Stimulated activated memory B cell treated with anti-CD40 and anti-IgM and Interleukin-4, amounts not matched to agents 10 μg/mL and 1 μg/mL and 100 μg/mL, for 72 hours (primary cell): ENCODE data around the gene CHRDL2.

ENCODE experiments used
- ATAC-seq: fragments of 150-1000 bp; cut with Tn5 transposase; 2 replicates; pipeline ENCODE4 v1.10.0; 2021
- H3K27ac Mint-ChIP-seq: one replicate; pipeline ENCODE4 v1.8.0; 2022; ENCODE audit warnings: mild to moderate bottlenecking, mixed read lengths
- H3K27me3 Mint-ChIP-seq: one replicate; pipeline ENCODE4 v1.8.0; 2022; ENCODE audit warnings: mixed read lengths
- H3K36me3 Mint-ChIP-seq: one replicate; pipeline ENCODE4 v1.8.0; 2022; ENCODE audit warnings: mixed read lengths
- H3K4me1 Mint-ChIP-seq: one replicate; pipeline ENCODE4 v1.8.0; 2022; ENCODE audit warnings: mixed read lengths
- H3K4me3 Mint-ChIP-seq: one replicate; pipeline ENCODE4 v1.8.0; 2022; ENCODE audit warnings: mild to moderate bottlenecking, moderate library complexity, mixed read lengths
- H3K9me3 Mint-ChIP-seq: one replicate; pipeline ENCODE4 v1.8.0; 2022; ENCODE audit warnings: mixed read lengths

Gene CHRDL2

DNA sequence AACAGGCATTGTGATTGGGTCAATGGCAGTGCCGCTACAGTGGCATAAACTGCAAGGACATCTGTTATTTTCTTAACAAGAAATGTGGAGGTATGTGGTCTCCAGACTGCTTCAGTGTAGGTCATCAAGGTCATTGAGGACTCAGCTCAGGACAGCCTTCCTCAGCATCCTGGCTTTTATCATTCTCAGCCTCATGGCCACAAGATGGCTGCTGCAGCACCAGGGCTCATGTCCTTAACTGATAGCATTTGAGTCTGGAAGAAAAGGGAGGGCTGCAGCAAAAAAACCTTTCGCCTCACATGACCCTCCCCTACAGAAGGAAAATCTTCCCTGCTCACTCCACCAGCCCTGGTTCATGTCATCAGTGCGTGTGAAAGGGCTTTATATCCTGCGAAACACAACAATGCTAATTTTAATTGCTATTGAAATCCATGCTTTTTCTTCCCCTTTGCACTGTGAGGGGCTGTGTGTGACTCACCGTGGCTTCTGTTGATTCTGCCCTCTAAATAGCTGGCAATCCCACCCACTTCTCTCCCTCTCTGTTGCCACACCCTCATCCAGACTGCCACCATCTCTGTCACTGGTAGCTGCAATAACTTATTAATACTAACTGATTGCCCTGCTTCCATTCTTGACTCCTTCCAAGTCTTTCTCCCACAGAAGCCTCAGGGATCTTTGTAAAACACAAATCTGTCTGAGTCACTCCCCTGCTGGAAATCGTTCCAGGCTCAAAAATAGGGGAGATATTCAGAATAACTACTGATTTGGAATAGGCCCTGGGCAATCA, 43.8 kb downstream of the CHRDL2 start:
- Mint-ChIP-seq H3K4me1 (no peaks in the 10 kb centered on the region), H3K9me3 (peaks cover 4% of the 10 kb centered on the region), H3K4me3 (no peak overlapping the region), H3K27me3 (peaks cover 17% of the 10 kb centered on the region), H3K36me3 (no peaks in the 10 kb centered on the region), H3K27ac (no peak overlapping the region)
- ATAC-seq: no peak

DNA sequence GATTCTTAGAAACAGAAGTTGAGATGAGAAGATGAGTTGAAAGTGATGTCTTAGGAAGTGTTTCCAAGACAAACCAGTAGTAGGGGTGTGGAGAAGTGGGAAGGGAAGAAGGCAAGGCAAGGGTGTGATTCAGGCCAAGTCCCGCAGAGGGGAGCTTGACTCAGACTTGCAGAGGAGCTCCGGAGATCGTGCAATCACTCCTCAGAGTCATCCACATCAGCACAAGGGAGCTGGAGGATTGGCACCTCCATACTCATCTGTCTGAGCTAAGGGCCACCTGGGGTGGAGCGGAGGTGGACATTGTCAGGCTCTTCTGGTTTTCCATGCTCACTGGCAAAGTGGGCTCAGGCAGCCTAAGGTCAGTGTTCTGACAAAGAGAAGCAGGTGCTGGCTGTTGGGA, 44.4 kb downstream of the CHRDL2 start:
- Mint-ChIP-seq H3K4me3 (no peak overlapping the region), H3K9me3 (peaks cover 4% of the 10 kb centered on the region), H3K27ac (no peak overlapping the region), H3K27me3 (peaks cover 24% of the 10 kb centered on the region), H3K4me1 (no peaks in the 10 kb centered on the region), H3K36me3 (no peaks in the 10 kb centered on the region)
- ATAC-seq: no peak

DNA sequence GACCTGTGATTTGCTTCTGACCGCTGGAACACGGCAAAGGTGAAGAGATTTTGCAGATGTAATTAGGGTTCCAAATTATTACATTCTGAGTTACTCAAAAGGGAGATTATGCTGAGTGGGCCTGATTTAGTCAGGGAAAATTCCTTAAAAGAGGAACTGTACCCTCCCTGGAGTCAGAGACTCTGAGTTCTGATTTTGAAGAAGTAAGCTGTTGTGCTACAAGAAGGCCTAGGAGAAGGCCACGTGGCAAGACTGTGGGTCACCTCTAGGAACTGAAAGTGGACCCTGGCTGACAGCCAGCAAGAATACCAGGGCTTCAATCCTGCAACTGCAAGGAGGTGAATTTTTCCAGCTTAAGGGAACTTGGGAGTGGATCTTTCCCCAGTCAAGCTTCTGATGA, 45.3 kb downstream of the CHRDL2 start:
- ATAC-seq: peak; percentile 46
- Mint-ChIP-seq H3K36me3 (no peaks in the 10 kb centered on the region), H3K4me3 (no peak overlapping the region), H3K4me1 (no peaks in the 10 kb centered on the region), H3K27me3 (peaks cover 31% of the 10 kb centered on the region), H3K27ac (no peak overlapping the region), H3K9me3 (peaks cover 4% of the 10 kb centered on the region)

DNA sequence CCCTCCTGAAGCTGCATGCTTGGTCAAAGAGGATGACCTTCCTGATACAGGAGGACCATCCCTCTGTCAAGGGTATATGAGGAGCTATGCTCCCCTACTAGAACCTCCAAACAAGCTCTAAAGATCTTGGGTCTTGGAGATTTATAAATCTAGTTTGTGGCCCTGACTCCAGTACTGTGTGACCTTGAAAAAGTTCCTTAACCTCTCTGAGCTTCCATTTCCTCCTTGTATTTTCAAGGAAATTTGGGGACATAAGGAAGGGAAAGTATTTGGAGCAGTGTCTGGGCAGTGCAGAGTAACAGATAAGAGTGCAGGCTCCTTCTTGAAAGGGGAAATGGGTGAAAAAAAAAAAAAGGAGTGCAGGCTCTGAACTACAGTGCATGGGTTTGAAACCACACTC, 45.9 kb downstream of the CHRDL2 start:
- ATAC-seq: no peak
- Mint-ChIP-seq H3K4me3 (no peak overlapping the region), H3K27ac (no peak overlapping the region), H3K4me1 (no peaks in the 10 kb centered on the region), H3K27me3 (peaks cover 37% of the 10 kb centered on the region), H3K36me3 (no peaks in the 10 kb centered on the region), H3K9me3 (peaks cover 4% of the 10 kb centered on the region)

DNA sequence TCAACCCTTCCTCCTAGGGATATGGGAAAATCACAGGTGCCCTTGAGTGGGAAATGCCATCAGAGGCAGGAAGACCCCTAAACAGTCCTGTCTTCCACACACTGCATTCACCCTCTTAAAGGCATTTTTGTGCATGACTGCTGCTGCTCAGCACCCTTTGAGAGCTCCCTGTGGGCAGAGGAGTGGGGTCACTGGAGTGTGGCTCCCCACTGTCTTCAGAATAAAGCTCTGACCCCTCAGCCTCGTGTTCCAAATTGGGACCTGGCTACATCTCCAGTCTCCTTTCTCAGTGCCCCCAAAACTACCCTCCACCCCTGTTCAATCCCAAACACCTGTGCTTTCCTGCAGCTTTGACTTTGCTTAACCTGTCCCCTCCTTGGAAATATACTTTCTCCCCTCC, 46.6 kb downstream of the CHRDL2 start:
- Mint-ChIP-seq H3K9me3 (peaks cover 4% of the 10 kb centered on the region), H3K4me3 (no peak overlapping the region), H3K36me3 (no peaks in the 10 kb centered on the region), H3K4me1 (no peaks in the 10 kb centered on the region), H3K27me3 (peaks cover 43% of the 10 kb centered on the region), H3K27ac (no peak overlapping the region)
- ATAC-seq: no peak

DNA sequence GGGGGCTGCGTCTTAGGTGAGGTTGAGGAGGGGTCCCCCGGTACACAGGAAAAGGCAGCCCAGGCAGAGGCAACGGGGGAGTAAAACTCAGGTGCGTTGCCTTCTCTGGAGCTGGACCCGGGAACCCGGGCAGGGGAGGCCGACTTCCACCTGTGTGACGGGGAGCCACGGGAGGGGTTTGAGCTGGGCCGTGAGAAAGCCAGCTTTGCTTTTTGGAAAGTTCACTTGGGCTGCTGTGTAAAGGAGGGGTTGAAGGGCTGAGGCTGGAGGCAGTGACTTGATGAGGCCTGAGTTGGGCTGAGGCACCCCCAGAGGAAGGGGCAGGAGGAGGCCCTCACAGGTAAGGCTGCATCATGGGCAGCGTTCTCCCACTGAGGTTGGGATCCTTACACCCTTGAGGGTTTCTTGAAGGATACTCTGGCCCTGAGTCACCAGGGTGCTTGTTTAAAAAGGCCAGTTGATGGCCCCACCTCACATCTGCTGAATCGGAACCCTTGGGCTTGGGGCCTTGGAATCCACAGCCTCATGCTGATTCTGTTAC, 47.2 kb downstream of the CHRDL2 start:
- peaks cover 44% of the 10 kb centered on the region for H3K27me3 Mint-ChIP-seq
- H3K4me3 Mint-ChIP-seq: no peak overlapping the region
- no peaks in the 10 kb centered on the region for H3K36me3 Mint-ChIP-seq
- no peaks in the 10 kb centered on the region for H3K4me1 Mint-ChIP-seq
- no peak for ATAC-seq
- peaks cover 4% of the 10 kb centered on the region for H3K9me3 Mint-ChIP-seq
- H3K27ac Mint-ChIP-seq: no peak overlapping the region

DNA sequence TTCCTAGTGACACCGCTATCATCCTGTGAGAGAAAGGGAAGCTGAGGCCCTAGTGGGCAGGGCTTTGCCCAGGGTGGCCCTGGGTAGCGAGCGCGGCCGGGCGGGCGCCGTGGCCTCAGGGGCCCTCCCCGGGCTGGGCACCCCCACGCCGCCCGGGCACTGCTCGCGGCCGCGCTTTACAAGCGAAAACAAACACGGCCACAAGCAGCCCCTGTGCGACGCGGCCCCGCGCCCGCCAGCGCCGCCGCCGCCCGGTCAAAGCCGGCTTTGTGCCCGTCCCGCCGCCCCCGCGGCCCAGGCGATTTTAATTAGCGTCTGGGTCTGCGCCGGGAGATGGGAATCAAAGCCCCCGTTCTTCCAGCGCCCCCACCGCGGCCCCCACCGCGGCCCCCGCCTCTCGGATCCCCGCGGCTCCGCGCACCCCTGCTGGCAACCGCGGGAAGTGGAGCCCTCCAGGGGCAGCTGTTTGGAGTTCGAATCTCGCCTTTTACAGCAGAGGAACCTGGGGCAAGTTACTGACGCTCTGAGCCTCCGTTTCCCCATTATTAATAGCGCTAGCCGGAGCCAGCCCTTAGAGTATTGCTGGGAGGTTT, 47.9 kb downstream of the CHRDL2 start:
- Mint-ChIP-seq H3K36me3 (no peaks in the 10 kb centered on the region), H3K4me3 (no peak overlapping the region), H3K27ac (no peak overlapping the region), H3K9me3 (peaks cover 4% of the 10 kb centered on the region), H3K27me3 (peaks cover 44% of the 10 kb centered on the region), H3K4me1 (no peaks in the 10 kb centered on the region)
- ATAC-seq: no peak

DNA sequence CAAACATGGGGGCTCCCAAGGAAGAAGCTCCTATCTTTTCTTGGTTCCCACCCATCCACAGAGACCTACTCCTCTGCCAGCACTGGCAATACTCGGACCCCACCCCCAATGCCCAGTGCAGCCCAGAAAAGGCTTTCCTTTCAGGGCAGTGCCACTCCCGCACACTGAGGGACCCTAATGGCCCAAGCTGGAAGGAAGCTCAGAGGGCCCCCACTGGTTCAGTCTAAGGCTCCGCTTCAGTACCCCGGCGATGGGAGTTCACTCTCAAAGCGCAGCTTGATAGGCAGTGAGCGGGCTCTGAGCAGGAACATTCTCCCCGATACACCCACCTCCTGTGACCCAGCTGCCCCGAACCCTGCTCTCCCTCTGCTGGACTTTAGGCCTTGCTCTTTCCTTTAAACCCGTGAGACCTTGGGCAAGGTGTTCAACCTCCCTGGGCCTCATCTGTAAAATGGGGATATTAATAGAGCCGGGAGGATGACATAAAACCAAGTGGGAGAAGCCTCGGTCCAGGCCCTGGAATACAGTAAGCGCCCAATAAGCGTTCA, 48.4 kb downstream of the CHRDL2 start:
- no peaks in the 10 kb centered on the region for H3K36me3 Mint-ChIP-seq
- ATAC-seq: no peak
- H3K27ac Mint-ChIP-seq: no peak overlapping the region
- no peak overlapping the region for H3K4me3 Mint-ChIP-seq
- no peaks in the 10 kb centered on the region for H3K4me1 Mint-ChIP-seq
- H3K27me3 Mint-ChIP-seq: peaks cover 44% of the 10 kb centered on the region
- peaks cover 4% of the 10 kb centered on the region for H3K9me3 Mint-ChIP-seq

GRCh38 chr11:74681686-74682651, 49.3 kb downstream of the CHRDL2 start:
- Mint-ChIP-seq H3K27me3 (peaks cover 44% of the 10 kb centered on the region), H3K27ac (no peak overlapping the region), H3K9me3 (peaks cover 4% of the 10 kb centered on the region), H3K4me1 (no peaks in the 10 kb centered on the region), H3K36me3 (no peaks in the 10 kb centered on the region), H3K4me3 (no peak overlapping the region)
- no peak for ATAC-seq

DNA sequence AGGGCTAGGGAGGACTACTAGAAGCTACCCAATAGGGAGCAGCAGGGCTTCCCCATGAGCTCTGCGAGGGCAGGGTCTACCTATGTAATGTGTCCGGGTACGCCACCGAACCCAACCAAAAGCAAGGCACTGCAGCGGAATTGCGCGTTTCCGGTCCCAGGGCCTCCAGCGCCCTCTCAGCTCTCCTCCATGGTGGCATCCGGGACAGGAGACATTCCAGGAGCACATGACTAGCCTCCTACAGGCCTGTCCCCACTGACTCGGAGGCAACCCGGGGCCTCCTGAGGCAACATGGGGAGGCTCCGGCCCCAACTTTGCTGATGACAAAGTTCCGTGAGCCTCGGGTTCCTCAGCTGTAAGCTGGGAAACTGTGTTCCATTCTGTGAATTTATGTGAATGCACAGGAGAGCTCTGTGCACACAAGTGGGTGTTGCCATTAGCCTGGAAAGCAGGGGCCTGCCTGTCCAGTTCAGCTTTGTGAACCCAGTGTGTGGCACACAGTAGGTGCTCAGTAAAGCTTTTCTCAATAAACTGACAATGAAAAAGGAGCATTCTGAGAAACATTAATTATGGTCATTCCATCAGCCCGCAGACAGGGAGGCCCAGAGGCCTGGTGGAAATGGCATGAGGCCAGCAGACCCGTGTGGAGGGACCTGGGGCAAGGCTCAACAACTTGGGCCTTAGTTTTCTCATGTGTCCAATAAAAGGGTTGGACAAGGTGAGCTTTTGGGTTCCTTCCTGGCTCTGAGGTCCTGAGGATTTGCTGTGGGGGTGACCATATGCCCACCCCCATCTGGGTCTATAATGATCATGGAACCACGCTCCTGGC, 50.3 kb downstream of the CHRDL2 start:
- H3K4me3 Mint-ChIP-seq: no peak overlapping the region
- H3K36me3 Mint-ChIP-seq: no peaks in the 10 kb centered on the region
- H3K27ac Mint-ChIP-seq: no peak overlapping the region
- H3K4me1 Mint-ChIP-seq: no peaks in the 10 kb centered on the region
- H3K27me3 Mint-ChIP-seq: peaks cover 44% of the 10 kb centered on the region
- no peaks in the 10 kb centered on the region for H3K9me3 Mint-ChIP-seq
- ATAC-seq: no peak

DNA sequence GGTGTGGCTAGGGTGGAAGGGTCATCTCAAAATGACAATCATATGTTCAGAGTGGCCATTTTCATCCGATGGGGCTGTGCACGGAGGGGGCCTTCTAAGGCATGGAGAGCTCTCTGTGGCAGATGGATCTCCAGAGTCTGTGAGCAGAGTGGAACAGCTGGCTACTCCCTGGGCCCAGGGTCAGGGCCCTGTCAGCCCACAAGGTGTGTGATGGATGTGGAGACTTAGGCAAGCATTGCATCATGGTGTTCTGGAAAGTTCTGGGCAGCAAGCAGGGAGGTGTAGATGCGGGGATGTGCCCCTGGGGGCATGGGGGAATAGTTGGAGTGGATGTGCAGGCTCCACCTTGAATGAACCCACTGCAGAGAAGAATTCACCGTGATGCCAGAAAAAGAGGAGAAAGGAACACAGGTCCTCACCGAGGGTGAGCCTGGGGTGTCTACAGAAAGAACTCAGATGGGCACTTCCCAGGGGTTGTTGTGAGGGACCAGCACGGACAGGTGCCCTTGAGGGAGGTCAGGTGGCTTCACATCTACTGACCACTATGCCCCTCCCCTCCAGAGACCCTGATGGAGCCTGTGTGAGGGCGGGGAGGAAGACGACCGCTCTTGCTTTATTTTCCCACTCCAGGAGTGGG, 51.1 kb downstream of the CHRDL2 start:
- ATAC-seq: no peak
- H3K9me3 Mint-ChIP-seq: no peaks in the 10 kb centered on the region
- no peak overlapping the region for H3K4me3 Mint-ChIP-seq
- H3K36me3 Mint-ChIP-seq: no peaks in the 10 kb centered on the region
- peaks cover 44% of the 10 kb centered on the region for H3K27me3 Mint-ChIP-seq
- H3K27ac Mint-ChIP-seq: no peak overlapping the region
- no peaks in the 10 kb centered on the region for H3K4me1 Mint-ChIP-seq

GRCh38 chr11:74679513-74679865, 51.7 kb downstream of the CHRDL2 start:
- ATAC-seq: no peak
- no peaks in the 10 kb centered on the region for H3K4me1 Mint-ChIP-seq
- H3K36me3 Mint-ChIP-seq: no peaks in the 10 kb centered on the region
- peaks cover 44% of the 10 kb centered on the region for H3K27me3 Mint-ChIP-seq
- H3K27ac Mint-ChIP-seq: no peak overlapping the region
- H3K9me3 Mint-ChIP-seq: no peaks in the 10 kb centered on the region
- H3K4me3 Mint-ChIP-seq: no peak overlapping the region

DNA sequence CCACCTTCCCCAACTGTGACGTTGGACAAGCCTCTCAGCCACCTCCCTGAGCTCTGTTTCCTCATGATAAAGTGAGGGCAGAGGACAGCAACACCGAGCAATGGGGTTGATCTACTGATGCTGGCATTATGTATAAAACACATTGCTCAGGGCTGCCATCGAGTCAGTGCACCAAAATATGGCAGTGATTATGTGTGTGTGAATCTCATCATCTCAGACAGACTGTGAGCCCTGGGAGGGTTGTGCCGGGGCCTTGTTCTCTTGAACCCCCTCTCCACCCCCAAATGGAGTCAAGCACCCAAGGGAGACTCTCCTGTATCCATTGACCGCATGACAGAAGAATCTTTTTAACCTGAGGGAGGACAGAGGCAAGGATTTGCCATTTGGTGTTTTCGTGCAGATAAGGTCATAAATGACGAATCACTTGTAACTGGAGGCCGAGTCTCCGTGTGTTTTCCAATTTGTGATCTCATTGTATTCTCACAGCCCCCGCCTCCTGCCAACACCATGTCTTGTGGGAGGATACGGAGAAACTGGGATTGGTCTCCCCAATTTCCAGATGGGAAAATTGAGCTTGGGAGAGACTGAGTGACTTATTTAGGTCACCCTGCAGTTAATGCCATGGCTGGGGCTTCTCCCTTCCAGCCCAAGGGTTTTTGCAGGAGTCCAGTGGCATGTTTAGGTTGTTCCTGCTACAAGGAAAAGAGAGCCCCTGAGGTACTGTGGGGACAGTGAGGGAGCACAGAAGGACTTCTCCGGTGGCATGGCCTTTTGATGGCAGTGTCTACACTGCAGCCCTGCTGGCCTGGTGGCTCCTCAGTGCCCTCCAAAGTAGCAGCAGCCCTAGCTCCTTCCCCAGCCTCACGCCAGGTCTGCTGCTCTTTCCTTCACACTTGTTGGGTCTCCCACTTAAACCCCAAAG, 52.4 kb downstream of the CHRDL2 start:
- H3K27ac Mint-ChIP-seq: no peak overlapping the region
- ATAC-seq: no peak
- H3K4me3 Mint-ChIP-seq: no peak overlapping the region
- no peaks in the 10 kb centered on the region for H3K9me3 Mint-ChIP-seq
- H3K27me3 Mint-ChIP-seq: peaks cover 41% of the 10 kb centered on the region
- H3K36me3 Mint-ChIP-seq: no peaks in the 10 kb centered on the region
- H3K4me1 Mint-ChIP-seq: no peaks in the 10 kb centered on the region
